Skin of body (tissue), 2 donors: ENCODE results near the gene POLA1. TPM values are rescaled to one million over a fixed set of nuclear protein-coding genes. Genes with fewer than 3 reads are reported as not detected.
A peak's percentile ranks its signal among the peaks of the same experiment; 100 is the strongest.

Experiments
- DNase-seq: peaks from one replicate; lab custom pipeline; 2025; lab: John Stamatoyannopoulos, UW
- total RNA-seq: library from RNA; depleted of rRNA; stranded (reverse); fragments of >200 nt; gene quantifications from one replicate; pipeline ENCODE4 v1.2.3, GENCODE V29; 2014

The POLA1 gene
- total RNA-seq, 1 donor from 2014 or later: 24.1 TPM

GRCh38 chrX:24684048-24684447, 9.7 kb upstream of the POLA1 start:
- DNase-seq: no peak

GRCh38 chrX:24692305-24692704, 1.4 kb upstream of the POLA1 start:
- DNase-seq: no peak

- no peak for DNase-seq
Observed at GRCh38 chrX:24694825-24695224, 1.1 kb downstream of the POLA1 start.

DNA sequence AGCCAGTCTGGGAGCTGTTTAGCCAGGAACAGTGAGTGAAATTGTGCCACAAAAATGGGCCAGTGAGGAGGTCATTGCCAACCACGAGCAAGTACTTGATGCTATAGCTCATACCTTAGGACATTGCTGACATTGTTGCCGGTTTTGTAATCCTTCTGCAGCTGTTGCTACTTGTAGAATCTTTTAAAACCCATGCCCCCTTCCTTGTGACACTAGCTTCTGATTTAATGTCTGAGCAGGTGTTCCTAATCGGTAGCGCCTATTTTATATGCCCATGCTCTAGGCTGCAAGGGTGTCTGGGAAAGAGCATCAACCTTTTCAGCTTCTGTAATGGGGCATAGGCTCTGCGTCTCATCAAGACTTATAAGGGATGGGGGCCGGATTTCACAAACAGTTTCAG, 2.6 kb downstream of the POLA1 start:
- DNase-seq: no peak

DNA sequence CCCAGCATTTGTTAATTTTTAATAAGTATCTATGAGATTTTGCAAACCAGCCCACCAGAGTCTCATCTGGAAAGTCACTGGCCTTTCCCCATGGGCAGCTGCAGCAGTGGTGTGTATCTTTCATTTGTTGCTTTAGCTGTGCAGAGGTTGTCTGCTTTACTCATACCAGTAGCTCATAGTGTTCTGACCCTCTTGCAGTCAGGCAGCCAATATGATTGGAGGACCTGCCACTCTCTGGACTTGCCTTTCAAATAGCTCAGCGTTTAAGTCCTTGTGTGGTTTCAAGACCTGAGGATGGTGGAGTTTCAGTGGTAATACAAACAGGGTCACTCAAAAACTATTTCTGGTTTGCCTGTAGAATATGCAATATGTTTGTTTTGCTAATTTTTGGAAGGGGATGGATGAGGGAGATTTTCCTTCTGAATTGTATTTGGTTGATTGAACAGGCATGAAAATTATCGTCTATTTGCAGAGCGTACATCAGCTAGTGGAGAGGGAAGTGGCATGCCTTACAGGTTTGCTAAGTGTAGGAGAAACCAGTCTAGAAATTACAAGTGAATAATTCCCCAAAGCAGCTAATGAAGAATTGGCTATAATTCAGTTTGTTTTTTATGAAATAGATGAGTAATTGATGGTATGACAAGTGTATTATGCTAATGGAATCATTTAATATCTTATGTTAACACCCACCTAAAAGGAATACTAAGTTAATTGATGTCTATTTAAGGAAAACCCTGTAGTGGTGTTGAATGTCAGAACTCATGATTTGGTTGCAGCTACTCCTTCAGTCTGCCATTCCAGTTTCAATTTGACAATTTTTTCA, 8.9 kb downstream of the POLA1 start:
- DNase-seq: no peak

DNA sequence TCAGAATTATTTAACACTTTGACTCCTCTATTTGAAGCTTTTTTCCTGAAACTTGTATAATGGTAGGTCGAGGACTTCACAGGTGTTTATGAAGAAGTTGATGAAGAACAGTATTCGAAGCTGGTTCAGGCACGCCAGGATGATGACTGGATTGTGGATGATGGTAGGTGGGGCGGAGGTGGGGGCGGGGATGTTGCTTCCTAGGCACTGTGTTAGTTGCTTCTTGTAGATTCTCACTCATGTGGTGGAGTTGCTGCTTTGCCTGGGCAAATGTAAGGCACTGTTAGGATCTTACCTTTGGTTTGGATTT, 9.4 kb downstream of the POLA1 start:
- no peak for DNase-seq

- no peak for DNase-seq
Observed at GRCh38 chrX:24718771-24719170, 25.1 kb downstream of the POLA1 start.

- DNase-seq: no peak
Observed at GRCh38 chrX:24720036-24720435, 26.3 kb downstream of the POLA1 start.

GRCh38 chrX:24728530-24728929, 34.8 kb downstream of the POLA1 start:
- DNase-seq: no peak

- peak; percentile 28 for DNase-seq
Observed at GRCh38 chrX:24732766-24733500, 39.2 kb downstream of the POLA1 start.

DNA sequence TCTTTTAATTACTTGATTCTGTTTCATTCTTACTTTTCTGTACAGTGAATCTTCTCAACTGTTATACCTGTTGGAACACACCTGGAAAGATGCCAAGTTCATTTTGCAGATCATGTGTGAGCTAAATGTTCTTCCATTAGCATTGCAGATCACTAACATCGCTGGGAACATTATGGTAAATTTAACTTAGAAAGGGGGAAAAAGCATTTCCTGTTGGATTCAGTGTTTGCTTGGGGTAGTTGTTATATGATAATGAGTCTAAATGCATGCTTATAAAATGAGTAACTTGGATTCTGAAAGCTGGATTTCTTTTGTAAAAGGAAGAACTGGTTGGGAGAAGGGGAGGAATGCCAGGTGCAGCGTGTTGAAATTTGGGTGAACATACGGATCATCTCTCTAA, 47.6 kb downstream of the POLA1 start:
- no peak for DNase-seq

GRCh38 chrX:24748196-24748595, 54.5 kb downstream of the POLA1 start:
- no peak for DNase-seq

GRCh38 chrX:24759786-24760185, 66.1 kb downstream of the POLA1 start:
- DNase-seq: no peak

DNA sequence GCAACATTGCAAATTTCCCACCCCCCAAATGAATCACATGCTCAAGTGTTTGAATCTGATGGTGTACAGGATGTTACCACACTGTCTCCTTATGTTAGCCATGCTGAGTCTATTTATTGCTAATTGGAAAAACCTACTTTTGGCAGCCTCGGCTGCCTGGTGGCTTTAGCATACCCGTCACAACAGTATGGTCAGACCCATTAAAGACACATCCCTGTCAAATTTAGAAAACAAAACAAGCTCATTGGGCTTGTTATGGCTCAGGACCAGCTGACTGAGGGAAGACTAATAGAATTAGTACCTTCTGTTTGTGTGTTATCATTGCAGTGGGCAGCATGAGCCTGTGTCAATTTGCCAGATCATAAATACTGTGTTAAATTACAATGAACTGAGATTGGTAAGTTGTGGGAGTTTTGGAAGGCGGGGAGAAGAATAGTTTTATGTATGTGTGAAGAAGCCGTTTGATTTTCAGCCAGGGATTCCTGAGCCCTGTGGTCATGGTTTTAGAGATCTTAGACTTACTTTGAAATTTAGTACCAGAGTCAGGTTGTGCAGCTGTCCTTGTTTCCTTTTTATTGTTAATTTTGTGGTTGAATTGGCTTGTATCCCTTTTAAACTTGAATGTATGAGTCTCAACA, 66.8 kb downstream of the POLA1 start:
- no peak for DNase-seq

DNA sequence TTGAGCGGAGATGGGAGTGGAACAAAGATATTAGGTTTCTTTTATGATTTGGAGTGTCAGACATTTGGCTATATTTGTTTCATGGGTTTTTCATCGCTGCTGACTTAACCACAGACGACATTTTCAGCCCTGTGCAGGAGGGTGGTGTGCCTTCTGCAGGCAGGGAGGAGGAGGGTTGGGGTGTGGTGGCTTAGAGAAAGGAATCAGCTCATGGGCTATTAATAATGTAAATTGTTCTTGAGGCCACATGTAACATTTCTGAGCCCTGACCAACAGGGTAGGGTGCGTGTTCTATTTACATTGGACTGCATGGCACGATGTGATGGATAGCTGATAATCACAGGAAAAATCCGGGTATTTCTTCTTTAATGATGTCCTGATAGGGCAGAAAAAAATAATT, 67.6 kb downstream of the POLA1 start:
- DNase-seq: no peak

GRCh38 chrX:24763989-24764388, 70.3 kb downstream of the POLA1 start:
- DNase-seq: no peak

GRCh38 chrX:24767557-24767956, 73.8 kb downstream of the POLA1 start:
- no peak for DNase-seq

- DNase-seq: no peak
Observed at GRCh38 chrX:24768556-24768955, 74.8 kb downstream of the POLA1 start.

GRCh38 chrX:24774650-24775049, 80.9 kb downstream of the POLA1 start:
- DNase-seq: no peak

DNA sequence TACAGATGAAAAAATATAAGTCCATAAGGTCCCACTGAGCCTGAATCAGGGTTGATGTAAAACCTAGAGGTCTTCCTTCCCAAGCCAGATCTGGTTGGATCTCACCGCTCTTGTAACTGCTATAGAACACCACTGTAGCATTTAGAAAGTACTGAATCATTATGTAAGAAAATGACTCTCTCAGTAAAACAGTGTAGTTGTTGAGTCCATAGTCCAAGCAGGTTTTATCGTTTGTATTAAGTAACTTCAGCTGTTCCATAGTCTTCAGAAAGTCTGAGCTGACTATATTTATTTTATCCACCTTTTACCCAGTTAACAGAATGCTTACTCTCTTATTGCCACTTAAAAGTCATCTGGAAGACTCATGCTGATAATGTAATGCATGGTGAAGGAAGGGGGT, 82.2 kb downstream of the POLA1 start:
- DNase-seq: no peak

DNA sequence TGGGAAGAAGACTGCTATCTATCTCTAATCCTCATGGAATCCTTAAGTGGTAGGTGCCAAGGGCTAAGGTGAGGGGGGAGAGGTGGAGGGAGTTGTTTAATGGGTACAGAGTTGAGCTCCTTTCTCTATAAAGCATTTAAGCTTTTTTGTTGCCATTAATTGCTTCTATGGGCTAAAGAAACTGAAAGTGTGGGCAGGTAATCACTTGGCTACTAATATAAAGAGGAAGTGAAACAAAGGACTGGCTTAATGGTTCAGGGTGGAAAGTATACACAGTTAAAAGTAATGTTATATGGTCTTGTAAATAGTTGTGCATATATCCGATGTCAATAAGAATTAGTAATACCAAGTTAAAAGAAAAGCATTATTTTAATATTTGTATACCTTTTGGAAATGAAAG, 83.9 kb downstream of the POLA1 start:
- no peak for DNase-seq

DNA sequence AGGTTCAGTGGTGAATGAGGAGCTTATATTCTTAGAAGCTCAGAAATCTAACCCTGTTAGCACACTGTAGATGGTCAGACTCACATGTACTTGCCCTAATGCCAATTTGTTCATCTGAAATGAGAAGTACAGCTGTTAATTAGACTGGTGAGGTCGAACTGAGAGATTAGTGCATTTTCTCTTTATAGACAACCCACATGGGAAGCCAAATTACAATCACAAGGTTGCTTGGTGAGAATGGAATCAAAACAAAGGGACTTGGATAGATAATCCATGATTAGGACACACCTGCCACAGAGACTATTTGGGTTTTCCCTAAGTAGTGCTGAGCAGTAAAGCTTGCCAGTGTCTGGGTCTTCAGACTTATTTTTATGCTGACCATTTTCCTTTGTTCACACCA, 88.3 kb downstream of the POLA1 start:
- DNase-seq: no peak

DNA sequence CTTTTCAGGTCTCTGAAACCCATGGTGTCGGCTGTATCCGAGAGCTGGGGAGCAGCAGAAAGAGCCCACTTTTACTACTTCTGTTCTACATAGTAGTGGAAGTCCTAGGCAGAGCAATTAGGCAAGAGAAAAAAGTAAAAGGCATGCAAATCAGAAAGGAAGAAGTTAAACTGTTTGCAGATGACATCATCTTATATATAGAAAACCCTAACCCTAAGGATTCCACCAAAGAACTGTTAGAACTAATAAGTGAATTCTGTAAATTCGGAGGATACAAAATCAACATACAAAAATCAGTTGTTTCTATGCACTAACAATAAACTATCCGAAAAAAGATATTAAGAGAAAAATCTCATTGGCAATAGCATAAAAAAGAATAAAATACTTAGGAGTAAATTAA, 95.3 kb downstream of the POLA1 start:
- DNase-seq: no peak
